ENCODE data around the gene PIK3CG.

DNA sequence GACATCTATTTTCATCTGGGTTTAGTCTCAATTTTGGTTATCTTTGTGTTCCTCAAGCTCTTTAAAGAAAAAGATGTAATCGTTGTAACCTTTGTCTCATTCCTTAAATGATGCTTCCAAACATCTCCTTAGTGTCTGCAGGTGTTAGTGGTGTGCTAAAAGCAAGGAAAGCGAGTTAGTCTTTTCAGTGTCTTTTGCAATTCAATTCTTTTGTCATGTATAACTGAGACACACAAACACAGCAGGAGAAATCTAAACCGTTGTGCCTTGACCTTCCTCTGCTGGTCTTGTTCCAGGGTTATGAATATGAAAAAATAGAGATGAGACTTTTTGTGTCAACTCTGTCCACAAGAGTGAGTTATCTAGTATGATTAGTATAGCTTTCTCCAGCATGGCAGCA is 40.7 kb downstream of the PIK3CG start:
- TF ChIP-seq, protein P1, sequence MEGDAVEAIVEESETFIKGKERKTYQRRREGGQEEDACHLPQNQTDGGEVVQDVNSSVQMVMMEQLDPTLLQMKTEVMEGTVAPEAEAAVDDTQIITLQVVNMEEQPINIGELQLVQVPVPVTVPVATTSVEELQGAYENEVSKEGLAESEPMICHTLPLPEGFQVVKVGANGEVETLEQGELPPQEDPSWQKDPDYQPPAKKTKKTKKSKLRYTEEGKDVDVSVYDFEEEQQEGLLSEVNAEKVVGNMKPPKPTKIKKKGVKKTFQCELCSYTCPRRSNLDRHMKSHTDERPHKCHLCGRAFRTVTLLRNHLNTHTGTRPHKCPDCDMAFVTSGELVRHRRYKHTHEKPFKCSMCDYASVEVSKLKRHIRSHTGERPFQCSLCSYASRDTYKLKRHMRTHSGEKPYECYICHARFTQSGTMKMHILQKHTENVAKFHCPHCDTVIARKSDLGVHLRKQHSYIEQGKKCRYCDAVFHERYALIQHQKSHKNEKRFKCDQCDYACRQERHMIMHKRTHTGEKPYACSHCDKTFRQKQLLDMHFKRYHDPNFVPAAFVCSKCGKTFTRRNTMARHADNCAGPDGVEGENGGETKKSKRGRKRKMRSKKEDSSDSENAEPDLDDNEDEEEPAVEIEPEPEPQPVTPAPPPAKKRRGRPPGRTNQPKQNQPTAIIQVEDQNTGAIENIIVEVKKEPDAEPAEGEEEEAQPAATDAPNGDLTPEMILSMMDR (IDR thresholded peaks at IDR 0.05; ENCODE audit: low read length) = no peak
- no peak for TF ChIP-seq EZH2 (IDR thresholded peaks at IDR 0.05; ENCODE audit: borderline replicate concordance, low read length)
